MM.1S (cell line): ENCODE measurements around the gene PLA2G4B.

ENCODE experiments used
- EZH2 ChIP-seq: fragments of 300-600 bp; sonication (generic); optimal IDR thresholded peaks from 2 replicates; pipeline ENCODE3; 2017; ENCODE audit warnings: low read depth, mild to moderate bottlenecking, antibody characterized with exemption, low read length, mixed read lengths
- EZH2phosphoT487 ChIP-seq: fragments of 300-600 bp; sonication (generic); IDR thresholded peaks from 2 replicates; pipeline ENCODE4 v1.6.1; 2018; ENCODE audit warnings: antibody characterized with exemption, low read length
- TF ChIP-seq, protein P1 (sequence below): fragments of 300-600 bp; sonication (generic); IDR thresholded peaks from 2 replicates; pipeline ENCODE4 v1.5.1; 2016; ENCODE audit warnings: antibody characterized with exemption, low read length, mixed read lengths

- TF ChIP-seq, protein P1, sequence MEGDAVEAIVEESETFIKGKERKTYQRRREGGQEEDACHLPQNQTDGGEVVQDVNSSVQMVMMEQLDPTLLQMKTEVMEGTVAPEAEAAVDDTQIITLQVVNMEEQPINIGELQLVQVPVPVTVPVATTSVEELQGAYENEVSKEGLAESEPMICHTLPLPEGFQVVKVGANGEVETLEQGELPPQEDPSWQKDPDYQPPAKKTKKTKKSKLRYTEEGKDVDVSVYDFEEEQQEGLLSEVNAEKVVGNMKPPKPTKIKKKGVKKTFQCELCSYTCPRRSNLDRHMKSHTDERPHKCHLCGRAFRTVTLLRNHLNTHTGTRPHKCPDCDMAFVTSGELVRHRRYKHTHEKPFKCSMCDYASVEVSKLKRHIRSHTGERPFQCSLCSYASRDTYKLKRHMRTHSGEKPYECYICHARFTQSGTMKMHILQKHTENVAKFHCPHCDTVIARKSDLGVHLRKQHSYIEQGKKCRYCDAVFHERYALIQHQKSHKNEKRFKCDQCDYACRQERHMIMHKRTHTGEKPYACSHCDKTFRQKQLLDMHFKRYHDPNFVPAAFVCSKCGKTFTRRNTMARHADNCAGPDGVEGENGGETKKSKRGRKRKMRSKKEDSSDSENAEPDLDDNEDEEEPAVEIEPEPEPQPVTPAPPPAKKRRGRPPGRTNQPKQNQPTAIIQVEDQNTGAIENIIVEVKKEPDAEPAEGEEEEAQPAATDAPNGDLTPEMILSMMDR: no peak
- TF ChIP-seq EZH2 (no peak), EZH2phosphoT487 (no peak)
Observed at GRCh38 chr15:41887161-41887560, 48.5 kb downstream of the PLA2G4B start.
